Measurements from ENCODE around the gene LAMA2.

- TF ChIP-seq CTCF (IDR thresholded peaks at IDR 0.05) (no peak), POLR2AphosphoS5 (IDR thresholded peaks at IDR 0.05; ENCODE audit: low read depth, low read length) (no peak), REST (IDR thresholded peaks at IDR 0.05; ENCODE audit: insufficient read depth in 1 of 2, low read depth in 2 of 2, low read length in 1 of 2) (no peak)
These were observed 164.9 kb downstream of the LAMA2 start for GRCh38 chr6:129047834-129048233.
